Measurements from ENCODE around the gene RPL19. TPM values are rescaled to one million over a fixed set of nuclear protein-coding genes. Genes with fewer than 3 reads are reported as not detected.

Gene RPL19
- total RNA-seq, 4 donors from 2014 or later, result 1,760 to 2,905 (median 2,361) TPM

- WGBS, result 58% methylated on average over 10 of the region's 10 CpGs
- Histone ChIP-seq H3K4me3 (no peak overlapping the region), H3K27me3 (peaks cover 0 to 8% (median 0%) of the 10 kb centered on the region in 4 donors), H3K27ac (replicated peaks in 1 of 4) (no peak overlapping the region), H3K9me3 (no peaks in the 10 kb centered on the region), H3K36me3 (peaks cover 10 to 51% (median 26%) of the 10 kb centered on the region in 4 donors), H3K4me1 (peaks cover 0 to 16% (median 9%) of the 10 kb centered on the region in 4 donors)
- no peak for DNase-seq (ENCODE audit: extremely low spot score)
- TF ChIP-seq EP300 (IDR thresholded peaks at IDR 0.05) (no peak), POLR2AphosphoS5 (IDR thresholded peaks at IDR 0.05) (no peak), CTCF (IDR thresholded peaks at IDR 0.05) (no peak), POLR2A (IDR thresholded peaks at IDR 0.05; ENCODE audit: low read depth) (no peak)
- intact Hi-C loops (cut with DNase I), result loop anchor here (5.0 kb wide), 1 partner anchor 193 kb away; no protein-coding TSS in a partner anchor
These were observed 24.4 kb upstream of the RPL19 start for GRCh38 chr17:39175695-39176093.

GRCh38 chr17:39177256-39177655 lies 22.8 kb upstream of the RPL19 start:
- WGBS, result 87% methylated on average over 8 of the region's 12 CpGs
- DNase-seq (ENCODE audit: extremely low spot score), result no peak
- Histone ChIP-seq H3K36me3 (peaks cover 18 to 65% (median 37%) of the 10 kb centered on the region in 4 donors), H3K4me1 (peaks cover 0 to 16% (median 9%) of the 10 kb centered on the region in 4 donors), H3K27ac (replicated peaks in 1 of 4) (no peak overlapping the region), H3K9me3 (no peaks in the 10 kb centered on the region), H3K27me3 (peaks cover 0 to 2% (median 0%) of the 10 kb centered on the region in 4 donors), H3K4me3 (no peak overlapping the region)
- intact Hi-C loops (cut with DNase I), result loop anchor here (5.0 kb wide), 1 partner anchor 195 kb away; no protein-coding TSS in a partner anchor
- no peak for TF ChIP-seq EP300 (IDR thresholded peaks at IDR 0.05)
- no peak for TF ChIP-seq POLR2AphosphoS5 (IDR thresholded peaks at IDR 0.05)
- no peak for TF ChIP-seq POLR2A (IDR thresholded peaks at IDR 0.05; ENCODE audit: low read depth)
- TF ChIP-seq CTCF (IDR thresholded peaks at IDR 0.05), result no peak

GRCh38 chr17:39178536-39178935 lies 21.5 kb upstream of the RPL19 start:
- Histone ChIP-seq H3K27me3 (no peaks in the 10 kb centered on the region), H3K36me3 (peaks cover 18 to 77% (median 47%) of the 10 kb centered on the region in 4 donors), H3K9me3 (no peaks in the 10 kb centered on the region), H3K27ac (replicated peaks in 1 of 4) (no peak overlapping the region), H3K4me3 (no peak overlapping the region), H3K4me1 (peaks cover 0 to 16% (median 9%) of the 10 kb centered on the region in 4 donors)
- intact Hi-C loops (cut with DNase I), result loop anchor here (5.0 kb wide), 1 partner anchor 196 kb away; no protein-coding TSS in a partner anchor
- TF ChIP-seq POLR2A (IDR thresholded peaks at IDR 0.05; ENCODE audit: low read depth), result no peak
- TF ChIP-seq POLR2AphosphoS5 (IDR thresholded peaks at IDR 0.05), result no peak
- TF ChIP-seq CTCF (IDR thresholded peaks at IDR 0.05), result no peak
- TF ChIP-seq EP300 (IDR thresholded peaks at IDR 0.05), result no peak
- DNase-seq (ENCODE audit: extremely low spot score), result no peak
- 80% methylated on average over 4 of the region's 4 CpGs for WGBS

- TF ChIP-seq POLR2AphosphoS5 (IDR thresholded peaks at IDR 0.05), result no peak
- Histone ChIP-seq H3K27me3 (no peaks in the 10 kb centered on the region), H3K9me3 (no peaks in the 10 kb centered on the region), H3K4me3 (no peak overlapping the region), H3K4me1 (no peaks in the 10 kb centered on the region), H3K36me3 (peaks cover 29 to 93% (median 69%) of the 10 kb centered on the region in 4 donors), H3K27ac (replicated peaks in 1 of 4) (no peak overlapping the region)
- intact Hi-C loops (cut with DNase I), result no loop called here
- DNase-seq (ENCODE audit: extremely low spot score), result no peak
- WGBS, result 90% methylated on average over 5 of the region's 5 CpGs
These were observed 18.8 kb upstream of the RPL19 start for GRCh38 chr17:39181303-39181702.

- WGBS, result 84% methylated on average over 5 of the region's 5 CpGs
- no peak for DNase-seq (ENCODE audit: extremely low spot score)
- intact Hi-C loops (cut with DNase I), result no loop called here
- H3K4me1 ChIP-seq, result no peaks in the 10 kb centered on the region
- no peaks in the 10 kb centered on the region for H3K9me3 ChIP-seq
- no peak overlapping the region for H3K27ac ChIP-seq (replicated peaks in 1 of 4)
- peaks cover 19 to 93% (median 72%) of the 10 kb centered on the region in 4 donors for H3K36me3 ChIP-seq
- H3K4me3 ChIP-seq, result no peak overlapping the region
- TF ChIP-seq EP300 (IDR thresholded peaks at IDR 0.05) (no peak), POLR2A (IDR thresholded peaks at IDR 0.05; ENCODE audit: low read depth) (no peak), CTCF (IDR thresholded peaks at IDR 0.05) (no peak), POLR2AphosphoS5 (IDR thresholded peaks at IDR 0.05) (no peak)
- no peaks in the 10 kb centered on the region for H3K27me3 ChIP-seq
These were observed 17.0 kb upstream of the RPL19 start for GRCh38 chr17:39183045-39183444.
